Lower leg skin (tissue), 4 donors: ENCODE measurements around the gene SUN1. TPM values are rescaled to one million over a fixed set of nuclear protein-coding genes. Genes with fewer than 3 reads are reported as not detected.

Experiments used
- DNase-seq, 2 donors: peaks; one replicate each; pipeline ENCODE4 v3.0.0-alpha.2; 2019; ENCODE audit warnings: low spot score in 2 of 2
- H3K4me3 ChIP-seq: fragments of 200-600 bp; sonication (generic); 2 replicates; pipeline ENCODE4 v1.5.1; 2017; ENCODE audit warnings: mild to moderate bottlenecking, low read depth; ENCODE audit not compliant: poor library complexity, severe bottlenecking
- CTCF ChIP-seq, 3 donors: fragments of 450-650 bp; IDR thresholded peaks; one replicate each; pipeline ENCODE4 v1.5.1; 2016; ENCODE audit warnings: antibody characterized with exemption in 3 of 3, mild to moderate bottlenecking in 3 of 3, moderate library complexity in 2 of 3
- POLR2A ChIP-seq, 2 donors: fragments of 450-650 bp; IDR thresholded peaks; one replicate each; pipeline ENCODE4 v1.6.1; 2016 to 2017; ENCODE audit warnings: antibody characterized with exemption in 2 of 2, mild to moderate bottlenecking in 1 of 2, moderate library complexity in 1 of 2
- WGBS, 2 donors: methylation state at CpG; one replicate each; pipeline ENCODE4 v1.1.5; 2018; 5-methylcytosine and 5-hydroxymethylcytosine counted together
- intact Hi-C: fragments of 100-400 bp; cut with DNase I; formaldehyde crosslinking; loops from one replicate; pipeline ENCODE4 v1.15.0; 2023; ENCODE audit warnings: low total_unique reads
- total RNA-seq, 4 donors: library from RNA; depleted of rRNA; stranded (reverse); fragments of >200 nt; gene quantifications; one replicate each; pipeline ENCODE4 v1.1.0, GENCODE V29; 2016

Gene SUN1
- total RNA-seq, 4 donors from 2014 or later = 265 to 429 (median 271) TPM

- TF ChIP-seq POLR2A (IDR thresholded peaks at IDR 0.05) (no peak), CTCF (IDR thresholded peaks at IDR 0.05) (no peak)
- 37 to 43% methylated on average over 6 of the region's 6 CpGs for WGBS, 2 donors
- no peak overlapping the region for H3K4me3 ChIP-seq
- no peak for DNase-seq
- intact Hi-C loops = no loop called here
Observed at GRCh38 chr7:825386-825785, 6.9 kb upstream of the SUN1 start.

GRCh38 chr7:826230-826917 is 5.9 kb upstream of the SUN1 start:
- 67 to 68% methylated on average over 29 of the region's 29 CpGs for WGBS, 2 donors
- DNase-seq = no peak
- TF ChIP-seq CTCF (IDR thresholded peaks at IDR 0.05) (no peak), POLR2A (IDR thresholded peaks at IDR 0.05) (no peak)
- no peak overlapping the region for H3K4me3 ChIP-seq
- intact Hi-C loops = no loop called here

GRCh38 chr7:828793-829561 is 3.3 kb upstream of the SUN1 start:
- TF ChIP-seq CTCF (IDR thresholded peaks at IDR 0.05) (no peak), POLR2A (IDR thresholded peaks at IDR 0.05) (no peak)
- intact Hi-C loops = no loop called here
- WGBS, 2 donors = 81 to 85% methylated on average over 14 of the region's 14 CpGs
- no peak overlapping the region for H3K4me3 ChIP-seq
- DNase-seq = no peak

- H3K4me3 ChIP-seq = no peak overlapping the region
- intact Hi-C loops = no loop called here
- TF ChIP-seq CTCF (IDR thresholded peaks at IDR 0.05) = no peak
- no peak for TF ChIP-seq POLR2A (IDR thresholded peaks at IDR 0.05)
- no peak for DNase-seq
- WGBS, 2 donors = 57 to 62% methylated on average over 12 of the region's 12 CpGs
Observed at GRCh38 chr7:830069-830468, 2.2 kb upstream of the SUN1 start.

GRCh38 chr7:831596-832166 is 595 bp upstream of the SUN1 start:
- TF ChIP-seq POLR2A (IDR thresholded peaks at IDR 0.05) (no peak), CTCF (IDR thresholded peaks at IDR 0.05) (no peak)
- 11 to 12% methylated on average over 7 of the region's 7 CpGs for WGBS, 2 donors
- no peak for DNase-seq
- intact Hi-C loops = no loop called here
- no peak overlapping the region for H3K4me3 ChIP-seq
